Measurements from ENCODE around the gene ELF1.

GRCh38 chr13:40971321-40971720 lies 47.8 kb downstream of the ELF1 start:
- no peak for TF ChIP-seq EZH2 (IDR thresholded peaks at IDR 0.05)
- TF ChIP-seq POLR2AphosphoS5 (IDR thresholded peaks at IDR 0.05; ENCODE audit: borderline replicate concordance, low read depth, low read length) = no peak
- no peak for TF ChIP-seq FOXP2 (optimal IDR thresholded peaks at IDR 0.05; ENCODE audit: control extremely low read depth, extremely low read length, insufficient read depth)
